Measurements from ENCODE around the gene ABCA1. TPM values are rescaled to one million over a fixed set of nuclear protein-coding genes. Genes with fewer than 3 reads are reported as not detected.

The ABCA1 gene
- total RNA-seq, 1 donor from 2014 or later = 49.5 TPM

DNA sequence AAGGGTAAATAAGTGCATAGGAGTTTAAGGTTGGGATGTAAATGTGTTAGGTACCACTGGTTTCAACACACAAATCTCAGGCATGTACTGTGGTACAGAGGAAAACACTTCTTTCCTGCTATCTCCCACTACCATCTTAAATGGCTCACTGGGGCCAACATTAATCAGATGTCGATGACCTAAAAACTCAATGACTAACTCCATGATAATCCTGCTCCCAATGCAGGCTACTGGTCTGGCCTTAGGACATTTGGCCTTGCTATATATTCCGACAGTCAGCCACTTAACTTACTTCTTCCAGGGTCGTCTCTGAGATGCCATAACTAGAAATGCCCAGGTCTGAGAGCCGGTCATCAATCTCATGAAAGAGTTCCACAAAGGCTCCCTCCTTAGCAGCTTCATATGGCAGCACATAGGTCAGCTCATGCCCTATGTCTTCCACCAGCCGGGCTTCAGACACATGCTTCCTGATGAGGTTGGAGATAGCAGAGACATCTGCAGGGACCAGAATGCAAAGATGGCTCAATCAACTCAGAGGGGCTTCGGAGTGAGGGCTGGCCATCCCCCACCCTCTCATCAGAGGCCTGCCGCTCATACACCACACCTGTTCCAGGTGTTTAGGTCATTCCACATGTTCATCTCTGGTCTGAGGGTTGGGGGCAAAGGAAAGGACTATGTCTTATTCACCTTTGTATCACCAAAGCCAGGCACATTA, 111.9 kb downstream of the ABCA1 start:
- Mint-ChIP-seq H3K9me3 (ENCODE audit: unreplicated experiment) (no peaks in the 10 kb centered on the region), H3K27me3 (ENCODE audit: unreplicated experiment) (no peaks in the 10 kb centered on the region), H3K27ac (ENCODE audit: unreplicated experiment) (no peak overlapping the region), H3K4me3 (ENCODE audit: unreplicated experiment) (no peak overlapping the region), H3K4me1 (ENCODE audit: unreplicated experiment) (peaks cover 5% of the 10 kb centered on the region), H3K36me3 (ENCODE audit: unreplicated experiment) (peaks cover 87% of the 10 kb centered on the region)
- DNase-seq (ENCODE audit: extremely low spot score, unreplicated experiment) = no peak
- TF ChIP-seq, protein P1, sequence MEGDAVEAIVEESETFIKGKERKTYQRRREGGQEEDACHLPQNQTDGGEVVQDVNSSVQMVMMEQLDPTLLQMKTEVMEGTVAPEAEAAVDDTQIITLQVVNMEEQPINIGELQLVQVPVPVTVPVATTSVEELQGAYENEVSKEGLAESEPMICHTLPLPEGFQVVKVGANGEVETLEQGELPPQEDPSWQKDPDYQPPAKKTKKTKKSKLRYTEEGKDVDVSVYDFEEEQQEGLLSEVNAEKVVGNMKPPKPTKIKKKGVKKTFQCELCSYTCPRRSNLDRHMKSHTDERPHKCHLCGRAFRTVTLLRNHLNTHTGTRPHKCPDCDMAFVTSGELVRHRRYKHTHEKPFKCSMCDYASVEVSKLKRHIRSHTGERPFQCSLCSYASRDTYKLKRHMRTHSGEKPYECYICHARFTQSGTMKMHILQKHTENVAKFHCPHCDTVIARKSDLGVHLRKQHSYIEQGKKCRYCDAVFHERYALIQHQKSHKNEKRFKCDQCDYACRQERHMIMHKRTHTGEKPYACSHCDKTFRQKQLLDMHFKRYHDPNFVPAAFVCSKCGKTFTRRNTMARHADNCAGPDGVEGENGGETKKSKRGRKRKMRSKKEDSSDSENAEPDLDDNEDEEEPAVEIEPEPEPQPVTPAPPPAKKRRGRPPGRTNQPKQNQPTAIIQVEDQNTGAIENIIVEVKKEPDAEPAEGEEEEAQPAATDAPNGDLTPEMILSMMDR (IDR thresholded peaks at IDR 0.05) = no peak

DNA sequence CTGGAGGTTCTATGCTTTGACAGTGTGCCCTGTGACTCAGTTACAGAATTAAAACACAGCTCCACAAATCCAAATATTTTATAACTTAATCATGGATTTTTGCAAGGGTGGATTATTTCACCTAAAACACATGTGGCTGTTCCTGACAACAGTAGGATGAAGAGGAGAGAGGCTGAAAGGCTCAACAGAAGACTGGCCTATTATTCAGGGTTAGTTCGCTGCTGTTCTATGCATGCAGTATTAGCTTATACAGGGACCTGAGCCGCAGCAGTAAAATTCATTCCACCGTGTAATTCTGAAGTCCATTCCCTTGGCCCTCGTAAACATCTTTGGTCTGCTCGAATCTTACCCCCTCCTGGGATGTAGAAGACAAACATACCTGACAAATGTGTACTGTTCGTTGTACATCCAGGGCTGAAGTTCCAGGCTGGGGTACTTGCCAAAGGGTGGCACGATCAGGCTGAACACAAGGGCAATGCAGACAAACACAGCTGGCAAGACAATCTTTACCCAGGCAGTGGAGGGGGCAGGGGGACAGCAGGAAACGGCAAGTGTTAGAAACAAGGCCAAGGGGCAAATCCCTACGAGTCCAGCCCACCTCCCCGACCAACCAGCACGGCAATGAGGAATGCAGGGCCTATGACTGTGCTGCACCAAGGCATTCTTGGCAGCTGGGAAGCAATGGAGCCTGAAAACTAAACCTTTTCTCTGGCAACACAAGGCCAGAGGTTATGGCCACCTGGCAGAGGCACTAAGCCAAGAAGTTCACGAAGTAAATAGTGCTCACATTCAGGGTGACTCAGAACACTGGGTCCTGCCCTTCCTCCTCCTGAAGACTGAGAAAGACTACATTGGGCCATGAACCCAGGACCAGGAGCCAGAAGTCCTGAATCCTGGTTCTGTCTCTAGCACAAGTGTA, 117.3 kb downstream of the ABCA1 start:
- no peak overlapping the region for H3K4me3 Mint-ChIP-seq (ENCODE audit: unreplicated experiment)
- H3K4me1 Mint-ChIP-seq (ENCODE audit: unreplicated experiment) = peaks cover 8% of the 10 kb centered on the region
- TF ChIP-seq, protein P1 (IDR thresholded peaks at IDR 0.05) = no peak
- H3K36me3 Mint-ChIP-seq (ENCODE audit: unreplicated experiment) = peaks cover 81% of the 10 kb centered on the region
- H3K9me3 Mint-ChIP-seq (ENCODE audit: unreplicated experiment) = no peaks in the 10 kb centered on the region
- H3K27me3 Mint-ChIP-seq (ENCODE audit: unreplicated experiment) = no peaks in the 10 kb centered on the region
- no peak for DNase-seq (ENCODE audit: extremely low spot score, unreplicated experiment)
- H3K27ac Mint-ChIP-seq (ENCODE audit: unreplicated experiment) = no peak overlapping the region

DNA sequence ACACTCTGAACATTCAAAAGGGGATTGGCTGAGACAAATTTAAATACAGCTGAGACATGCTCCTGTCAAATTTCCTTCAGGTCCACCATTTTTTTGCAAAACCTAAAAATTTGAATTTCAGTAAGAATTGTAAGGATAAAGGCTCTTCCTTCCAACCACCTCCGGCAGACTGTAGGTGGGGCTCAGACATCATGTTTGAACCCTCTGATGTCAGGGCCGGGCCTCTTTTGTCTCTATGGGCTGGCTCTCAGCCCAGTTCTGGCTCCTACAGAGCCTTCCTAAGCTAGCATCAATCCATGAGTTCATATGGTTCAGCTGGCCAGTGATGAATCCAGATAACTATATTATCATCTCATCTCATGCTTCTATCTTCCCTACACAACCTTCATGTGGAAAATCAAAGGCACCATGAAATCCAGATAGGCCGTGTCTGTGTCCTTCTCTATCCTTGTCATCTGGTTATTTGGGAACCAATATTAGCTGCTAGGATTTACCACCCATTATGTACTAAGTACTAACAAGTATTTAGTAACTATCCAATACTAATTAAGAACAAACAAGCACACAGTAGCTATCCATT, 119.8 kb downstream of the ABCA1 start:
- no peak overlapping the region for H3K27ac Mint-ChIP-seq (ENCODE audit: unreplicated experiment)
- no peak overlapping the region for H3K4me3 Mint-ChIP-seq (ENCODE audit: unreplicated experiment)
- DNase-seq (ENCODE audit: extremely low spot score, unreplicated experiment) = no peak
- TF ChIP-seq, protein P1 (IDR thresholded peaks at IDR 0.05) = peak; percentile 39
- H3K36me3 Mint-ChIP-seq (ENCODE audit: unreplicated experiment) = peaks cover 79% of the 10 kb centered on the region
- H3K27me3 Mint-ChIP-seq (ENCODE audit: unreplicated experiment) = no peaks in the 10 kb centered on the region
- peaks cover 8% of the 10 kb centered on the region for H3K4me1 Mint-ChIP-seq (ENCODE audit: unreplicated experiment)
- no peaks in the 10 kb centered on the region for H3K9me3 Mint-ChIP-seq (ENCODE audit: unreplicated experiment)

DNA sequence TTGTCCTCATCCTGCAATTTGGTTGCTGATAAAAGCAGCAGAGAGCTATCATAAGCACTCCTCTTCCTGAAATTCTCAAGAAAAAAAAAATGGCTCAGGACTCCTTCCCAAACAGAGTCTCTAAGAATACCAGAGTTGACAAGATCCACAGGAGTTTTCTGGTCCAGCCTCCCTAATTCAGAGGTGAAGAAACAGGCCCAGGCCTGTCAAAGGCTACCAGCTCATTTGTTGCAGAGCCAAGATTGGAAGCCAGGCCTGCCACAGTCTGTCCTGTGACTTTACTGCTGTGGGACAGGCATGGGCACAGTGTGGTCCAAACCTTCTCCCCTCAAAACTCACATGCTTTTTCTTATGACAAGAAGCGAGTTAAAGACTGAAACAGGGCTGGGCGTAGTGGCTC, 122.5 kb downstream of the ABCA1 start:
- Mint-ChIP-seq H3K27ac (ENCODE audit: unreplicated experiment) (no peak overlapping the region), H3K4me3 (ENCODE audit: unreplicated experiment) (no peak overlapping the region), H3K36me3 (ENCODE audit: unreplicated experiment) (peaks cover 80% of the 10 kb centered on the region), H3K9me3 (ENCODE audit: unreplicated experiment) (no peaks in the 10 kb centered on the region), H3K27me3 (ENCODE audit: unreplicated experiment) (no peaks in the 10 kb centered on the region), H3K4me1 (ENCODE audit: unreplicated experiment) (no peaks in the 10 kb centered on the region)
- no peak for DNase-seq (ENCODE audit: extremely low spot score, unreplicated experiment)
- TF ChIP-seq, protein P1 (IDR thresholded peaks at IDR 0.05) = no peak

DNA sequence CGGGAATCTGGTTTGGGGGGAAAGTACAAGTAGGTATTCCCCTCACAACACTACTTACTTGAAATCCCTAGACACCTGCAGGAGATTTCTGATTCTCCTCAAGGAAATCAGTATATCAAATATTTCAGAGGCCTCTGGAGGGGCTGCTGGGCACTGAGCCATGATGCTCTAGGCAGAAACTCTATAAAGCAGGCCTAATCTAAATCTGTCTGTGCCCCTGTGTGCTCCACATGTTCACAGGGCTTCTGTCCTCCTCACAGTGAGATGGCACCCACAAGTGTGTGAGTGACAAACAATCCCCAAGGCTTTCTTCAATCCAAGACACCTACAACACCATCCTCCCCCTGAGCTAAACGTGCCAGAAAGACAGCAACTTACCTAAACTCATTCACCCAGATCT, 125.0 kb downstream of the ABCA1 start:
- no peak overlapping the region for H3K27ac Mint-ChIP-seq (ENCODE audit: unreplicated experiment)
- H3K4me1 Mint-ChIP-seq (ENCODE audit: unreplicated experiment) = no peaks in the 10 kb centered on the region
- H3K36me3 Mint-ChIP-seq (ENCODE audit: unreplicated experiment) = peaks cover 77% of the 10 kb centered on the region
- no peak overlapping the region for H3K4me3 Mint-ChIP-seq (ENCODE audit: unreplicated experiment)
- H3K27me3 Mint-ChIP-seq (ENCODE audit: unreplicated experiment) = no peaks in the 10 kb centered on the region
- TF ChIP-seq, protein P1 (IDR thresholded peaks at IDR 0.05) = no peak
- DNase-seq (ENCODE audit: extremely low spot score, unreplicated experiment) = no peak
- no peaks in the 10 kb centered on the region for H3K9me3 Mint-ChIP-seq (ENCODE audit: unreplicated experiment)

All from osteocyte (in vitro differentiated cells).